ENCODE data around the gene VPS13D.

VPS13D gene

GRCh38 chr1:12473596-12474362 lies 243.9 kb downstream of the VPS13D start:
- Histone ChIP-seq H3K9me3 (ENCODE audit: severe bottlenecking) (no peaks in the 10 kb centered on the region), H3K4me3 (ENCODE audit: severe bottlenecking) (no peak overlapping the region), H3K27me3 (ENCODE audit: insufficient read depth, poor library complexity, severe bottlenecking) (no peaks in the 10 kb centered on the region), H3K27ac (ENCODE audit: poor library complexity, severe bottlenecking) (no peak overlapping the region), H3K36me3 (ENCODE audit: low read depth) (no peaks in the 10 kb centered on the region), H3K4me1 (ENCODE audit: insufficient read depth, poor library complexity, severe bottlenecking) (peaks cover 17% of the 10 kb centered on the region)
- no peak for DNase-seq (ENCODE audit: low spot score)
- TF ChIP-seq, protein P1, sequence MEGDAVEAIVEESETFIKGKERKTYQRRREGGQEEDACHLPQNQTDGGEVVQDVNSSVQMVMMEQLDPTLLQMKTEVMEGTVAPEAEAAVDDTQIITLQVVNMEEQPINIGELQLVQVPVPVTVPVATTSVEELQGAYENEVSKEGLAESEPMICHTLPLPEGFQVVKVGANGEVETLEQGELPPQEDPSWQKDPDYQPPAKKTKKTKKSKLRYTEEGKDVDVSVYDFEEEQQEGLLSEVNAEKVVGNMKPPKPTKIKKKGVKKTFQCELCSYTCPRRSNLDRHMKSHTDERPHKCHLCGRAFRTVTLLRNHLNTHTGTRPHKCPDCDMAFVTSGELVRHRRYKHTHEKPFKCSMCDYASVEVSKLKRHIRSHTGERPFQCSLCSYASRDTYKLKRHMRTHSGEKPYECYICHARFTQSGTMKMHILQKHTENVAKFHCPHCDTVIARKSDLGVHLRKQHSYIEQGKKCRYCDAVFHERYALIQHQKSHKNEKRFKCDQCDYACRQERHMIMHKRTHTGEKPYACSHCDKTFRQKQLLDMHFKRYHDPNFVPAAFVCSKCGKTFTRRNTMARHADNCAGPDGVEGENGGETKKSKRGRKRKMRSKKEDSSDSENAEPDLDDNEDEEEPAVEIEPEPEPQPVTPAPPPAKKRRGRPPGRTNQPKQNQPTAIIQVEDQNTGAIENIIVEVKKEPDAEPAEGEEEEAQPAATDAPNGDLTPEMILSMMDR (IDR thresholded peaks at IDR 0.05; ENCODE audit: poor library complexity, severe bottlenecking) = no peak
- no peak for ATAC-seq (ENCODE audit: low read depth)

GRCh38 chr1:12475101-12475500 lies 245.3 kb downstream of the VPS13D start:
- Histone ChIP-seq H3K9me3 (ENCODE audit: severe bottlenecking) (no peaks in the 10 kb centered on the region), H3K4me3 (ENCODE audit: severe bottlenecking) (no peak overlapping the region), H3K36me3 (ENCODE audit: low read depth) (no peaks in the 10 kb centered on the region), H3K4me1 (ENCODE audit: insufficient read depth, poor library complexity, severe bottlenecking) (peaks cover 28% of the 10 kb centered on the region), H3K27ac (ENCODE audit: poor library complexity, severe bottlenecking) (no peak overlapping the region), H3K27me3 (ENCODE audit: insufficient read depth, poor library complexity, severe bottlenecking) (no peaks in the 10 kb centered on the region)
- ATAC-seq (ENCODE audit: low read depth) (no peak), DNase-seq (ENCODE audit: low spot score) (no peak)
- TF ChIP-seq, protein P1 (IDR thresholded peaks at IDR 0.05; ENCODE audit: poor library complexity, severe bottlenecking) = no peak

DNA sequence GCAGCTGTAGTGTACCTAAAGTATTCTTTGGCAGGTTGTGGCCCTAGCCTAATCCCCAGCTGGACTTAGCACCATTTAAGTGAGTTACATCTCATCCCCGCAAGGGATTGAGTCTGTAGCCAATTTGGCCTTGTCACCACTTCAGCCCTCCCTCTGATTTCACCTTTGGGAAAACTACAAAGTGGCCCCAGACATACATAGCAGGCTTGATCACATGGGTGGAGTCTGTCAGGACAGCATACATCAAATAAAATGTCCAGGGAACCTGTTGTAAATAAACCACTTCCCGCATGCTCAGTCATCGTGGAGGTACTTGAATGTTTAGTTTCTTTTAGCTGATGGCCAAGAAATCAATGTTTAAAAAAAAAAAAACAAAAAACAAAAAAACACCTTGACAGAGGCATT lies 245.7 kb downstream of the VPS13D start:
- DNase-seq (ENCODE audit: low spot score) = no peak
- Histone ChIP-seq H3K9me3 (ENCODE audit: severe bottlenecking) (no peaks in the 10 kb centered on the region), H3K27me3 (ENCODE audit: insufficient read depth, poor library complexity, severe bottlenecking) (no peaks in the 10 kb centered on the region), H3K27ac (ENCODE audit: poor library complexity, severe bottlenecking) (no peak overlapping the region), H3K4me1 (ENCODE audit: insufficient read depth, poor library complexity, severe bottlenecking) (peaks cover 32% of the 10 kb centered on the region), H3K36me3 (ENCODE audit: low read depth) (no peaks in the 10 kb centered on the region), H3K4me3 (ENCODE audit: severe bottlenecking) (no peak overlapping the region)
- no peak for ATAC-seq (ENCODE audit: low read depth)
- TF ChIP-seq, protein P1 (IDR thresholded peaks at IDR 0.05; ENCODE audit: poor library complexity, severe bottlenecking) = no peak

DNA sequence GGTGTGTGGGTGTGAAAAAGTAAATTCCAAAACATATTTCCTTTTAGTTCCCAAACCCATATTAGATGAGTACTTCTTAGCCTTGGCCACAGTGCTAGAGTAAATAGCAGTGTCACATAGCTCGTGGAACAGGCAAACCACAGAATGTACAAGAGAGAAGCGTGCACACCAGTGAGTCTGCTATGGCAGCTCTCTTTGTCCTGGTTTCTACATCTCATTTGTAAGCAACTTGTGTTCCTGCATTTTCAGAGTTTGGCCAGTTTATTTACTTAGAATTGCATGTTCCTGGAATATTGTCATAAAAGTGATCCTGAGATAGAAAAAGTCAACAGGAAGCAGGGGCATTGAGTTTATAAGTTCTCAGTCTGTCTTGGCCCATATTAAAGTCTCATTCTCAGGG lies 246.1 kb downstream of the VPS13D start:
- DNase-seq (ENCODE audit: low spot score) = no peak
- H3K4me3 ChIP-seq (ENCODE audit: severe bottlenecking) = no peak overlapping the region
- no peaks in the 10 kb centered on the region for H3K9me3 ChIP-seq (ENCODE audit: severe bottlenecking)
- no peak for ATAC-seq (ENCODE audit: low read depth)
- TF ChIP-seq, protein P1 (IDR thresholded peaks at IDR 0.05; ENCODE audit: poor library complexity, severe bottlenecking) = no peak
- no peaks in the 10 kb centered on the region for H3K27me3 ChIP-seq (ENCODE audit: insufficient read depth, poor library complexity, severe bottlenecking)
- H3K4me1 ChIP-seq (ENCODE audit: insufficient read depth, poor library complexity, severe bottlenecking) = peaks cover 35% of the 10 kb centered on the region
- H3K36me3 ChIP-seq (ENCODE audit: low read depth) = no peaks in the 10 kb centered on the region
- H3K27ac ChIP-seq (ENCODE audit: poor library complexity, severe bottlenecking) = no peak overlapping the region

- TF ChIP-seq, protein P1 (IDR thresholded peaks at IDR 0.05; ENCODE audit: poor library complexity, severe bottlenecking) = no peak
- ATAC-seq (ENCODE audit: low read depth) (no peak), DNase-seq (ENCODE audit: low spot score) (no peak)
- no peaks in the 10 kb centered on the region for H3K9me3 ChIP-seq (ENCODE audit: severe bottlenecking)
- H3K27ac ChIP-seq (ENCODE audit: poor library complexity, severe bottlenecking) = peak overlapping the region; percentile 40
- no peaks in the 10 kb centered on the region for H3K36me3 ChIP-seq (ENCODE audit: low read depth)
- no peak overlapping the region for H3K4me3 ChIP-seq (ENCODE audit: severe bottlenecking)
- H3K4me1 ChIP-seq (ENCODE audit: insufficient read depth, poor library complexity, severe bottlenecking) = peaks cover 41% of the 10 kb centered on the region
- no peaks in the 10 kb centered on the region for H3K27me3 ChIP-seq (ENCODE audit: insufficient read depth, poor library complexity, severe bottlenecking)
Observed at GRCh38 chr1:12477314-12477713, 247.5 kb downstream of the VPS13D start.
